Measurements from ENCODE around the gene RBCK1.
"Not testable (repeated sequence)": the region's sequence is repeated elsewhere in the genome, so short reads cannot be mapped to it uniquely, and the experiment has no call there.

Gene RBCK1

GRCh38 chr20:407953-408842 lies at the start of gene RBCK1:
RBCK1 (plus strand) TSS chr20:408299; CDS start chr20:408758, 459 bp downstream.
- peak; percentile 99 for DNase-seq (ENCODE audit: low spot score)

DNA sequence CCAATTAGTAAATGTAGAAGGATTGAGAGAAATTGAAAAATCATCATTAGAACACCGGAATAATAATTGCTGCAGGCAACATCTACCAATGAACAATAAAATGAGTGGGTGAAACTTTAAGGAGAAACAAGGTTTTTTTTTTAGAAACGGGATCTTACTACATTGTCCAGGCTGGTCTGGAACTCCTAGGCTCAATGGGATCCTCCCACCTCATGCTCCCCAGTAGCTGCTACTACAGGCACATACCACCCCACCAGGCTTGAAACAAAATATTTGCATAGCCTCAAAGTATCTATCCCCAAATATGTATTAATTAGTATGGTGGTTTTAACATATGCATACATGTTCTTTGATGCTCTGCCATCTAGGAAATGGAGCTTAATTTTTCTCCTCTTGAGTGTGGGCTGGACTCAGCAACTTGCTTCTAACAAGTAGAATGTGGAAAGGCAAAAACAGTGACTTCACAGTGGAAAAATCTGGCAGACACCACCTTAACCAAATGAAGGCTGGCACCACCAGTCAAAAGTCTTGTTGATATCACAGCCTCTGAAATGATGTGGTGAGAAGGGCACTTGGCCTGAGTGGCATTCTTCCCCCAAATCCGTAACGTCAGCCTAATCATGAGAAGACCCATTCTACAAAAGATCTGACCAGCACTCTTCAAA lies 49.1 kb upstream of the RBCK1 start:
- no peak for DNase-seq (ENCODE audit: low spot score)

GRCh38 chr20:361561-361960 lies 46.5 kb upstream of the RBCK1 start:
- DNase-seq (ENCODE audit: low spot score) = no peak

GRCh38 chr20:362271-363254 lies 45.5 kb upstream of the RBCK1 start:
- peak; percentile 77 for DNase-seq (ENCODE audit: low spot score)

GRCh38 chr20:363319-364078 lies 44.6 kb upstream of the RBCK1 start:
- no peak for DNase-seq (ENCODE audit: low spot score)

GRCh38 chr20:364905-365794 lies 42.9 kb upstream of the RBCK1 start:
- no peak for DNase-seq (ENCODE audit: low spot score)

DNA sequence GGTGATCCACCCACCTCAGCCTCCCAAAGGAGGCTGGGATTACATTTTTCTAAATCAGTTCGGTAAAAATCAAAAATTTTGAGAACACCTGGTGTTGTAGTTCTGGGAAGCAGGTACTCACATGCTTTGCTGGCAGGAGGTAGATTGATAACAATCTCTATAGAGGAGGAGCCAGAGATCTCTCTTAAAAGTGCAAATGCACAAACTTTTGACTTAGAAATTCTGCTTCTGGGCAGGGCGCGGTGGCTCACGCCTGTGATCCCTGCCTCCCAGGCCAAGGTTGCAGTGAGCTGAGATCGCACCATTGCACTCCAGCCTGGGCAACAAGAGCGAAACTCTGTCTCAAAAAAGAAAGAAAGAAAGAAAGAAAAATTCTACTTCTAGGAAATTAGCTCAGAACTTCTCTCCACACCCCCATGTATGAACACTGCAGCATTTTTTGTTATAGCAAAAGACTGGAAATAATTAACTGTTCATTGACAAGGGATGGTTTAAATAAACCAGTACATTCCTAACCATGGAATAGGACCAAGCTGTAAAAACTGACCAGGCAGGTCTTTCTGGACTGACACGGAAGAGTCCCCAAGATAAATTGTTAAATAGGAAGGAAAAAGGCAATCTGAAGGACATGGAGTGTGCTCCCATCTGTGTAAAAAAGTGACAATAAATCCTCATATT lies 41.9 kb upstream of the RBCK1 start:
- no peak for DNase-seq (ENCODE audit: low spot score)

- no peak for DNase-seq (ENCODE audit: low spot score)
Observed at GRCh38 chr20:366719-367485, 41.2 kb upstream of the RBCK1 start.

DNA sequence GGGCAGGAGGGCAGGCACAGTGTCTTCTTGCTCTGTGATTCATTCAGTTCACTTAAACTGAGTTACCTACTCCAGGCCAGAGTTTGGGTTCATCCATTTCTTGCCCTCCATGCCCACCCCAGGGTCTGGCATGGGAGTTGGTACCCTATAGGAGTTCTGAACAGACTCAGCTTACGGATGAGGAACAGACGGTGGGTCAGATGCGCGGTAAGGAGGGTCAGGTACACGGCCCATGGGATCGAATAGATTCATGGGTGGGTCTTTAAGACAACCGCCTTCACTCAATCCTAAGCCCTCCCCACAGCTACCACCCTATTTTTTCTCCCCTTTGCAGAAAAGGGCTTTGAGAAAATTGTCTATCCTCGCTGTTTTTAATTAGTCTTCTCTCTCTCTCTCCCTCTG lies 40.6 kb upstream of the RBCK1 start:
- no peak for DNase-seq (ENCODE audit: low spot score)

DNA sequence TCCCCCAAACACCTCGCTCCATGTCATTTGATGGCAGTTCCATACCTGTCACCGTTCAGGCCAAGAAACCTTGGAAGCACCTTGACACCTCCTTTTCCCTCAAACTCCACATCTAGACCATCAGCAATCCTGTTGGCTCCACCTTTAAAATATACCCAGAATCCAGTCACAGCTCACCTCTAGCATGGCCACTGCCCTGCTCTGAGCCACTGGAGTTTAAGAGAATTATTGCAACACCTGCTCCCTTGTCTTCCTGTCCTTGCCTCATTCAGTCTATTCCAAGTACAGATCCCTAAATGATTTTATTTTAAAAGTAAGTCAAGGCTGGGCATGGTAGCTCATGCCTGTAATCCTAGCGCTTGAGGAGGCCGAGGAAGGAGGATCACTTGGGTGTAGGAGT lies 39.2 kb upstream of the RBCK1 start:
- no peak for DNase-seq (ENCODE audit: low spot score)

DNA sequence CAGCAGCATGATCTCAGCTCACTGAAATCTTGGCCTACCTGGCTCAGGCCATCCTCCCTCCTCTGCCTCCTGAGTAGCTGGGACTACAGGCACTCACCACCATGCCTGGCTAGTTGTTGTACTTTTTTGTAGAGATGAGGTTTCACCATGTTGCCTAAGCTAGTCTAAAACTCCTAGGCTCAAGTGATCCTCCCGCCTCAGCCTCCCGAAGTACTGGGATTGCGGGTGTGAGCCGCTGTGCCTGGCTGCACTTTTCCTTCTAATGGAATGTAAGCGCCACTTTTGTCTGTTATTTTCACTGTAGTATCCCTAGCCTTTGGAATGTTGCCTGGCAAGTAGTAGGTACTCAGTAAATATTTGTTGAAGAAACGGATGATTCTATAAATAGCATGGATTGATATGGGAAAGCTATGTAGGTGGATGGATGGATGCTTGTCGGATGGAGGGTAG lies 37.9 kb upstream of the RBCK1 start:
- no peak for DNase-seq (ENCODE audit: low spot score)

DNA sequence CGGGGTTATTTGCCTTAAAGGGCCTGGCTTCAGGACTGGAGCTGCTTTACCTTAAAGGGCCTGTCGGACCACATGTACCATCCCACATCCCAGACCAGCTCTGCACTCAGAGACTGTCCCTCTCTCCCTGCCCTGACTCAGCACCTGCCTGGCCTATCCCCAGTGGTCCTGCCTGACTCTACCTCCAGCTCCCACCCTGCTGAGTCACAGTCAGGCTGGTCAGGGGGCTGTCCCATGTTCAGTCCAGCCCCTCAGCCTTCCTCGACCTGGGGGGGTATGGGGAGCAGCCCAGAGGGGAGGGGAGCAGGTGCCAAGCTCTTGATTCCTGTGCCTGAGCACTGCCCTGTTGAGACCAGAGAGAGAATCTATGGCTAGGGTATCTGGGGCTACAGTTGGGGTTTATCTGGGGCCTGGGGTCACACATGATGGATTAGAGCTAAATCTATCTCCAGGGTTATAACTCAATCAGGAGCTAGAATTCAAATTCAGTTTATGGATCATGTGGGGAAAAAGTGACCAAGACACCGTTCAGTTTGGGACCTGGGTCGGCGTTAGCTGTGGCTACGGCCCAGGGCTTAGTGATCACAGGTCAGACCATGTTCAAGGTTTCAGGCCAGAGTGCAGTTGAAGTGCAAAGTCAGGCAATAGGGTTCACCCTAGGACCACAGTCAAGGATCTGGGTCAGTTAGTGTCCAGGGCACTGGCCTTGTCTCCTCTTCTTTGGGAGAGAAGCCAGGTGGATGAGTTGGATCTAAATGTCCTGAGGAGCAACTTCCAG lies 36.9 kb upstream of the RBCK1 start:
- DNase-seq (ENCODE audit: low spot score) = no peak

GRCh38 chr20:371755-372542 lies 36.1 kb upstream of the RBCK1 start:
- DNase-seq (ENCODE audit: low spot score) = peak; percentile 63

DNA sequence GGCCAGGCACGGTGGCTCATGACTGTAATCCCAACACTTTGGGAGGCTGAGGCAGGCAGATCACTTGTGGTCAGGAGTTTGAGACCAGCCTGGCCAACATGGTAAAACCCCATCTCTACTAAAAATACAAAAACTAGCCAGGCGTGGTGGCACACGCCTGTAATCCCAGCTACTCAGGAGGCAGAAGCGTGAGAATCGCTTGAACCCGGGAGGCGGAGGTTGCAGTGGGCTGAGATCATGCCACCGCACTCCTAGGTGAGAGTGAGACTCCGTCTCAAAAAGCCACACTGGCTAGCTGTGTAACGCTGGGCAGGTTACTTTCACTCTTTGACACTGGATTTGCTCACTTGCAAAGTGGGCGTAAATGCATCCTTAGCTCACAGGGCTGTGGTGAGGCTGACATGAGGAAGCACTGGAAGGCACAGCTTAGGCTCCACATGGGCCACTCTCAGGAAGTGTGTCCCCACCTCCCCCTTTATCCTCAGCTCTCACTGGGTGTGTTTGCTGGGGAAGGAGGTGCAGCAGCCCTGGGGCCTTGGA lies 35.5 kb upstream of the RBCK1 start:
- DNase-seq (ENCODE audit: low spot score) = not testable (repeated sequence)

GRCh38 chr20:373171-373890 lies 34.8 kb upstream of the RBCK1 start:
- peak; percentile 79 for DNase-seq (ENCODE audit: low spot score)

- DNase-seq (ENCODE audit: low spot score) = no peak
Observed at GRCh38 chr20:375265-375889, 32.7 kb upstream of the RBCK1 start.

All from hepatic stellate cell (primary cell).